D341Med (cell line): ENCODE data around the gene SNAPIN.
A peak's percentile ranks its signal among the peaks of the same experiment; 100 is the strongest.
"Not testable (repeated sequence)": the region's sequence is repeated elsewhere in the genome, so short reads cannot be mapped to it uniquely, and the experiment has no call there.

Source experiments
- DNase-seq: peaks from one replicate; pipeline ENCODE4 v3.0.0; 2012; ENCODE audit warnings: low spot score

Gene SNAPIN

DNA sequence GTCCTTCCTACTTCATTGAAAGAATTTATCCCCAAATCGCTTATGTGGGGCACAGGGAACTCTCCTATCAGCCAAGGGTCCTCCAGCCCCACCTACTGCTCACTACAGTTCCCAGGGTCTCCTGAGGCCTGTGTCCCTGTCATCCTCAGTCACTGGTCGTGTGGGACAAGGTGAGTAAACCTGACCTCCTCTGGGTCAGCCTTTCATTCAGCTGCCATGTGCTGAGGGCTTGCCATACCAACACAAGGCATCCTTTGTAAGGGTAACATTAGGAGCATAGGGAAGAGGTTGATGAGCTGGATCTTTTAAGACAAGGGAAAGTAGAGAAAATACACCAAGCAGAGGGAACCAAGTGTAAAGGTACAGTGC lies 11.2 kb upstream of the SNAPIN start:
- DNase-seq, result no peak

DNA sequence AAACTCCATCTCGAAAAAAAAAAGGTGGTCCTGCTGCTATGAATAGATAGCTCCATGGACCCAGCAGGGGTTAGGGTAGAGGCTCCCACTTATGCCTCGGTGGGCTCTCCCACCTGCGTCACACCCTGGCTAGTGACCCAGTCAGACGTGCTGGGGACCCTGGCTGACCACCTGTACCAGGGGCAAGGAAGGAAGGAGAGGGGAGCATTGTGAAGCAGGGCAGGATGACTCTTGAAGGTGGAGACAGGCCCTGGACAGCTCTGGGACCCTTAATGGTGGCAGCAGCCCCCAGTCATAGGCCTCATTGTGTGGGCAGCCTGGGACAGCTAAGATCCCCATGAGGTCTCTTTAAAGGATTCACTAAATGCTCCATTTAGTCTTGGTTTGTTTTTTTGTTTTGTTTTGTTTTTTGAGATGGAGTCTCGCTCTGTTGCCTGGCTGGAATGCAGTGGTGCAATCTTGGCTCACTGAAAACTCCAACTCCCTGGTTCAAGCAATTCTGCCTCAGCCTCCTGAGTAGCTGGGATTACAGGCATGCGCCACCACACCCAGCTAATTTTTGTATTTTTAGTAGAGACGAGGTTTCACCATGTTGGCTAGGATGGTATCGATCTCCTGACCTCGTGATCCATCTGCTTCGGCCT lies 10.4 kb upstream of the SNAPIN start:
- DNase-seq, result no peak

DNA sequence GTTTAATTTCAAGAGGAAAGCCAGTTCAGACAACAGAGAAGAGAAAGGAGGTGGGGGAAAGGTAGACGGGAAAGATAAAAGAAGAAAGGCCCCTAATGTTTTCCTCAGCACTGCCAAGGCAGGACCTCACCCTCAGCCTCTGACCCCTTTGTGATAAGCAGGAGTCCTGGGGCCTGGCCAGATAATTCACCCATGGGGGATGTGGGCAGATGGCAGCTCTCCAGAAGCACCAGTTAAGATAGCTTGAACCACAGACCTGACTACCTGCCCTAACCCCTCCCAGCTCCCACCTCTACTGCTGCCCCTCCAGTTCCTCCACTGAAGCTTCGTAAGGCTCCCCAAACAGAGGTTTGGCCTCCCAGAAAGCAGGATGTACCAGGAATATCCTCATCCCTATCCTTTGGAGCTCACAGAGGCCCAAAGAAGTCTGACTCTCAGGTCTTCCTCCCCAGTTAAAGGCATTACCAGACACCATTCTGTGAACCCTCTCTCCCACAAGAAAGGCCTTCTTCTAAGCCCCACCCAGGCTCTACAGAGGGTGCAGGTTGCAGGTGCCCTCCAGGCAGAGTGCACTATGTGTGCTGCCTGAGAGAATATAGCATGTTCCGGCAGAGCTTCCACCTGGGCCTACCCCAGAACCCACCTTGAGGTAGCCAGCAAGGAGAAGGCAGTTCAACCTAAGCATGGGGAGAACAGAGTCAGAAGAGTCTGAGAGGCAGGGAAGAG lies 9.2 kb upstream of the SNAPIN start:
- DNase-seq, result no peak

DNA sequence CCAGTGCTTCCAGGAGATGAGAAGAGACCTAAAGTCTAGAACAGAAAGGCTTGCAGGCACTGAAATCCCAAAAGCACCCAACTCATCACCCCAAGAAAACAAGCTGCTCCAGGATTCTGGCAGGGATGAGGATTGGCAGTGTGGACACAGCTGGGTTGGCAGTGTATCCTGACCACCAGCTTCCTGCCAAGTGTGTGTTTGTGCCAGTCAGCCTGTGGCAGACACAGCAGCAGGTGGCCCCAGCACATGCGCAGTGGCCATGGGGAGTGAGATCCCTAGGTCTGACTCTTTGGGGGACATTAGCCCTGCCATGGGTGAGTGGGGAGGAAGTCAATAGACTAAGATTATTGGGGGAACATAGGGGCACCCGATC lies 8.7 kb upstream of the SNAPIN start:
- no peak for DNase-seq

DNA sequence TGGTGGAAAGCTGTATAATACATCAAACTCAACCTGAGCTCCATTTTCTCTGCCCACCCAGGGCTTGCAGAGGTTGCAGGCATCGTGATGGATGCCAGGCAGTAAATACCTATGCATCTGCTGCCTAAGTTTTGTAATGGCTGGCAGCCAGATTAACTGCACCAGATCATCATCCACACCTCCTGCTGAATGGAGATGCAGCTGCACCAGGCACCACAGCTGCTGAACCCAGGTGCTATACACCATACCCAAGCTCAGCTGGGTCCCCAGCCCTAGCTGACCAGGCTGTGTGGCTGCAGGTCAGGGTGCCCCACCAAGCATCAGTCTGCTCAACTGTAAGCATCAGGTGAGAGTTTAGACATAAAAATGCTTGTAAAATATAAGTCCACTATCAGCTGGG lies 6.7 kb upstream of the SNAPIN start:
- DNase-seq, result no peak

DNA sequence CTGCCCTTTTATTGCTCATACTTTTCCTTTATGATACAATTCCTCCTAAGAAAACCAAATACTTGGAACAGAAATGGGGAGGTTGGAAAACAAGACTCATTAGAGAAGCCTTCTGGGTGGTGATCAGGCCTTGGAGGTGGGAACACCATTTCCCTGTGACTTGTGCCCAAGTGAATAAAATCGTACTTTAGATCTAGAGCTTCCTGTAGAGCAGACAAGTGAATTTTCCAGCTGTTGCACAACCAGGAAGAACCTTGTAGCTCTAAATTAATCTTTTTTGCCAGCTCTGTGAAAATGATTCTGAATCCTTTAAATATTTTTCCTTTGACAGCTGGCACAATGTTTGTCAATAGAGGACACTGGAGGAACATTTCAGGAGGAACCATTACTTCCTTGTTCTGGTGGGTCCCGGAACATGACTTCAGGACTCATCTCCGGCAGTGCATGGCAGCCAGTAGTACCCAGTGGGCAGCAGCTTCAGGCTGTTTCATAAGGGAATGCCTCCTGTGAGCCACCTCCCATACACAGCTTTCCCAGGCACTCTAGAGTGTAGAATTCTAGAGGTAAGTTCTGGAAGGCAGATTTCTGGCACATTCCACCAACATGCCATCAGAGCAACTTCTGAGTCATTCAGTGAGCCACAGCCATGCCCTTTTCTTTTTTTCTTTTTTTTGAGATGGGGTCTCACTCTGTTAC lies 5.5 kb upstream of the SNAPIN start:
- DNase-seq, result no peak

DNA sequence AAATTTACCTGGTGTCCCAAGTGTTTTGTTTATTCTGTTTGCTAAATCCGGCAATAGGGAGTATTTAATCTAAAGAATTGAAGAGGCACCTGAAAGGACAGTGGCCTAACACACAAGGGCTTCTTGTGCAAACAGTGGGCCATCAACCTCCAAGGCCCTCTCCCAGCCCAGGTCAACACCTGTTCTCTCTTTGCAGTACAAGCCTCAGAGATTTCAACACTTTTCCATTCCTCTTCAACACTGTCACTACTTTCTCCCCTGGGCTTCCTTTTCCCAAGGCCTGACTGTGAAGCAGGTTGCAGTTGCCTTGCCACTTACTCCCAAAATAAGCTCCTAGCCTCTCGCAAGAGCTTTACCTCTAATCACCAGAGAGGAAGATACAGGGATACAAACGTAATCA lies 3.2 kb upstream of the SNAPIN start:
- no peak for DNase-seq

DNA sequence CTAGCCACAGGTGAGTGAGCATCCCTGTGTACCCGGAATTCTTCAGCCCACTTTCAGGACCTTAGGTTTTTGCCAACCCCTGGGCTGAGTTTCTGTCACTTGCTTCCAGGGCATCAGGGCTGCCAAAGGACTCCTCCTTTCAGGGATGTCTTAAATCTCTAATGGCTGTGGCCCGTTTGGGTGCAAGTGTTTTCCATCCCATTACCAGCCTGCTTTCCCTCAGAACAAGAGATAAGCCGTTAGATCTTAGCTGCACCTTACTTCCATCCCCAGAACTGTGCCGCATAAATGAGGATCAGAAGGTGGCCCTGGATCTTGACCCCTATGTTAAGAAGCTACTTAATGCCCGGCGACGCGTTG lies 652 bp downstream of the SNAPIN start:
- DNase-seq, result no peak

DNA sequence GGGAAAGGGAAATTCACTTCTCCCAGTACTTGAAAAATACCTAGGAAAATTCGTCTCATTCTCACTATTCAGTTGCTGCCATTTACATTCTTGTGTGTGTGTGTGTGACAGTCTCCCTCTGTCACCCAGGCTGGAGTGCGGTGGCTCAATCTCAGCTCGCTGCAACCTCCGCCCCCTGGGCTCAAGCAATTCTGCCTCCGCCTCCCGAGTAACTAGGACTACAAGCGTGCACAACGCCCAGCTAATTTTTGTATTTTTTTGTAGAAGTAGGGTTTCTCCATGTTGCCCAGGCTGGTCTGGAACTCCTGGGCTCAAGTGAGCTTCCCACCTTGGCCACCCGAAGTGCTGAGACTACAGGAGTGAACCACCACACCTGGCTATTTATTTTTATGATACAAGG lies 1.2 kb downstream of the SNAPIN start:
- no peak for DNase-seq

DNA sequence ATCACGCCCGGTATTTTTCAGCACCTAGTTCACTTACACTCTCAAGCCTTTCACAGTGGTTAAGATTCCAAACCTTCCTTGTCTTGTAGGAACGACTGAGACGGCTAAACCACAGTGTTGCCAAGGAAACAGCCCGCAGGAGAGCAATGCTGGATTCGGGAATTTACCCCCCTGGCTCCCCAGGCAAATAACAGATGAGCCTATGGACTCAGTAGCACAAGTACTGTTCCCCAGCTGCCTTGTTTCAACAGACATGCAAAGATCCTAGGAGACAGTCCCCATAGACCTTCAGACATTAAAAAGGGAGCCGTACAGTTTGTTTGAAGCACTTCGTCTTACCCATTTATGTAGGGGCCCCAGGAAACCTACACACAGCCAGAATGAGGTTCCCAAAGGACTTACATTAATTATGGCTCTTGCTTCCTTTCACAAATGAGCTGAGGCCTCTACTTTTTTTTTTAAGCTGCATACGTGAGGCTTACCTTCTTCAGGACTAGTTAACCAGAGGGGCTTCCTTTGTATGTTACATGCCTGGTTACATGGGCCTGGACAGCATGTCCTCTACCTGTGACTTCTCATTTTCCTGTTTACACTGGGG lies 2.7 kb downstream of the SNAPIN start:
- no peak for DNase-seq

DNA sequence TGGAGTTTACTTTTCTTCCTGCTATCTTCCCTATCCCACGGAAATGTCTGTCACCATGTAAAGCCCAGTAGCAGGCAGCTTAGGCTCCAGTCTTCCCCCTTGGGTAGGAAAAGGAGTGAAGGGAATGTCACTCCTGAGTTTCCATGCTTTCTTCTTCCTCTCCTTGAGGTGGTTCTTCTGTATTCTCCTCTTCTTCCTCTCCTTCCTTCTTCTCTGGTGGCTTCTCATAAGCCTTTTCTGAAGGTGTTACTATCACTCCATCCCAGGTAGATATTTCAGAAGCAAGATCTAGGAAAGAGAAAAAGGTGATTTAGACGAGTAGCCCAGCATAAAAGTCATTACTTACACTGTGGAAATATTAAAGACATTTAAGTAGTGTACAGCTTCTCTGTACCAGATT lies 3.8 kb downstream of the SNAPIN start:
- DNase-seq, result no peak

DNA sequence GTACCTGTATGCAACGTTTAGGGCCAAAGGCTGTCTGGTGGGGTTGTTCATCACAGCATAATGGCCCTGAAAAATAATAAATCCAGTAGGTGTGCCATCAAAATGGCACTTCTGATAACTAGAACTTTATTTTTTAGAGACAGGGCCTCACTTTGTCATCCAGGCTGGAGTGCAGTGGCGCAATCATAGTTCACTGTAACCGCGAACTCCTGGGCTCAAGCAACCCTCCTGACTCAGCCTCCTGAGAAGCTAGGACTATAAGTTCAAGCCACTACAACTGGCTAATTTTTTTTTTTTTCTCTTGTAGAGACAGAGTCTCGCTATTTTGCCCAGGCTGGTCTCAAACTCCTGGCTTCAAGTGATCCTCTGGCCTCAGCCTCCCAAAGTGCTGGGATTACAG lies 4.7 kb downstream of the SNAPIN start:
- no peak for DNase-seq

DNA sequence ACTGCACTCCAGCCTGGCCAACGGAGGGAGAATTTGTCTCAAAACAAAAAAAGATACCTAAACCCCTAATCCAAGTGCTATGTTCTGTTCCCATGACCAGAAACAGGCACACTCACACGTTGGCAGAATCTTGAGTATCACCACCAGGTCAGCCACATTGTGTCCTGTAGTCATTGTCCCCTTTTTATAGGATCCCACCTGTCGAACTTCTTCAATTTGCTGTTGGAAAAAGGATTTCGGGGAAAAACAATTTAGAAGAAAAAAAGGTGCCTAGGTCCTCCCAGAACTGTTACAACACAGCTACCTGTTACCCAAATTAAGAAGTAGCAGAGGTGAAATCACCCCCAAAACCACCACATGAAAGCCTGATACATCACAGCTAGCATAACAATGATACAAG lies 8.9 kb downstream of the SNAPIN start:
- no peak for DNase-seq

DNA sequence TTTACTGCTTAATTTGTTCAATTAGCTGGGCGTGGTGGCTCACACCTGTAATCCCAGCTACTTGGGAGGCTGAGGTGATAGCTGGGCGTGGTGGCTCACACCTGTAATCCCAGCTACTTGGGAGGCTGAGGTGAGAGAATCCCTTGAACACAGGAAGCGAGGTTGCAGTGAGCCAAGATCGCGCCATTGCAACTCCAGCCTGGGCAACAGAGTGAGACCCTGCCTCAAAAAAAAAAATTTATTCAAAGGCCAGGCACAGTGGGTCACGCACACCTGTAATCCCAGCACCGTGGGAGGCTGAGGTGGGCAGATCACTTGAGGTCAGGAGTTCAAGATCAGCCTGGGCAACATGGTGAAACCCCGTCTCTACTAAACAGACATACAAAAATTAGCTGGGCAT lies 10.2 kb downstream of the SNAPIN start:
- not testable (repeated sequence) for DNase-seq

DNA sequence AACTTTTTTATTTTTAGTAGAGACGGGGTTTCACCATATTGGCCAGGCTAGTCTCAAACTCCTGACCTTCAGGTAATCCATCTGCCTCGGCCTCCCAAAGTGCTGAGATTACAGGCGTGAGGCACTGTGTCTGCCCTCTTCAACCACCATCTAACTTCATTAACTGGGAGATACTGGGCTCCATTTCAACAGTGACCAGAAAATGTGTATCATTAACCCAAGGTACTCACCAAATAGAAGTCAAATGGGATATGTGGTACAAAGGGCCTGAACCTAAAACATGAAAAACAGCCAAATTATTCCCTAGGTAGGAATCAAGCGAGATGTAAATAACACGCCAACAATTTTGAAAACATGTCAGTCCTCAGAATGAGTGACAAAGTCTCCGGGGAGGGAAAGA lies 11.1 kb downstream of the SNAPIN start:
- no peak for DNase-seq

DNA sequence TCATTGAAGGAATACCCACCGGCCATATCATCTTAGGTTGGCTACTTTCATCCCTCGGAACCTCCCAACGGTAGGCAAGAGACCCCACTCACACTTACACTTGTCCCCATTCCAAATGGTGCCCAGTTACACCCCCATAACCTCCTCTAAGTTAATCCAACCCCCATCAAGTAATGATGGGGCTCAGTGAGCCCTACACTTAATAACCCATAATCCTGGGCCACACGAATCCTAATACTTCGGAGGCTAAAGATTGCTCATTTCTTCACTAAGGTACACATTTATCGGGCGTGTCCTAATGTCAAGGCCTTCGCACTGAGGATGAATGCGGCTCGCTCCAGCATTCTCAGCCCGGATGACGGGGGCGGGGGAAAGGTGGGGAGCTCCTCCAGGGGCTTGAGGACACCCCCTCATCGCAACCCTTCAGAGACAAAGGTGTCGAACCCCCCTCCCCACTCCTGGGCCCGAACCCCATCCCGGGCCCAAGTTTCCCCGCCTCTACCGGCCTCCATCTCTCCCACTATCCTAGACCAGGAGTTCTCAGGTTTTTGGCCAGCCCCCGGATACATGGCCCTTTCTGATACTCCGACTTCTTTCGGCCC lies 11.9 kb downstream of the SNAPIN start:
- peak; percentile 15 for DNase-seq

DNA sequence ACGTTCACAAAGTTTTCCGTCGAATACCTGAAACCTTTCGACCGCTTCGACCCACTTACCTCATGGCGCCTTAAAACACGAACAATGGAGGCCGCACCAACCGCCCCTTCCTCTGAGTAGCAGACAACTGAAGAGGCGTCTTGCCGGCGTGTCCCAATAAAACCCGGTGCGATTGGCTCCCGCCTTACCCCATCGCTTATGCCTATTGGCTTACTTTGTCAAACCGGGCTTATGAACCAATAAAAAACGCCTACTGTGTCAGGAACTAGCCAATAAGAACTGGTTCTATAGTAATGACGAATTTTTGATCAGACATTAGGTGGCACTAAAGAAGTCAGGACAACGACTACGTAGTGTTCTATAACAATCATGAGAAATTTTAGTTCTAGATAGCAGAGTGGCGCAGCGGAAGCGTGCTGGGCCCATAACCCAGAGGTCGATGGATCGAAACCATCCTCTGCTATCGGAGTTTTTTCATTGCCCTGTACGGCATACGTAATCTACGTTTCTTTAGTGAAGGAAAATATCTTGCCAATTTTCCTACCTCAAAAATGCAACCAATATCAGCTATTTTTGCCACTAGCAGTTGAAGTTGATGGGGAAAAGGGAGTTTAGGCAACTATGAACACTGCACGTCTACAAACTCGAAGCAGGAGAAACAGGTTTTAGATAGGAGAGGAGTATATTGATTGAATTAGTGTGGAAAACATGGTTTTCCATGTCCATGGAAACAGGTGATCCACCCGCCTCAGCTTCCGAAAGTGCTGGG lies 12.5 kb downstream of the SNAPIN start, which contains the start of gene ILF2:
Gene ILF2, minus strand, starts transcription at position 135 of the 769 bp plus-strand sequence. Its CDS starts 71 bp downstream, at position 64.
- peak; percentile 98 for DNase-seq

DNA sequence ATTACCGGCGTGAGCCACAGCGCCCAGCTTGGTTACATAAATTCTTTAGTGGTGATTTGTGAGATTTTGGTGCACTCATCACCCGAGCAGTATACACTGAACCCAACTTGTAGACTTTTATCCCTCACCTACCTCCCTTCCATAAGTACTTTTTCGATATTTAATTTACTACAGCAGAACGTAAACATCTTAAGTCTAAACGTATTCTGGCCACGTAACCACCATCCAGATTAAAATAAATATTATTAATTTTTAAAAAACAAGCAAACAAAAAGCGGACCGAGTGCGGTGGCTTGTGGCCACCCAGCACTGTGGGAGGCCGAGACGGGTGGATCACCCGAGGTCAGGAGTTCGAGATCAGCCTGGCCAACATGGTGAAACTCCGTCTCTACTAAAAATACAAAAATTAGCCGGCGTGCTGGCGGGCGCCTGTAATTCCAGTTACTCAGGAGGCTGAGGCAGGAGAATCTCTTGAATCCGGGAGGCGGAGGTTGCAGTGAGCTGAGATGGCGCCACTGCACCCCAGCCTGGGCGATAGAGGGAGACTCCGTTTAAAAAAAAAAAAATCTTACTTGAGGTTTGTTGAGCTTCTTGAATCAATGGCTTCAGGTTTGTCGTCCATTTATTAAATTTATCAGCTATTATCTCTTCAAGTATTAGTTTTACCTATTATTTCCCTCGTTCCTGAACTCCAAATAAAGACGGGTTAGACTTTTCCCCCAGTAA lies 13.3 kb downstream of the SNAPIN start:
- DNase-seq, result peak; percentile 27

DNA sequence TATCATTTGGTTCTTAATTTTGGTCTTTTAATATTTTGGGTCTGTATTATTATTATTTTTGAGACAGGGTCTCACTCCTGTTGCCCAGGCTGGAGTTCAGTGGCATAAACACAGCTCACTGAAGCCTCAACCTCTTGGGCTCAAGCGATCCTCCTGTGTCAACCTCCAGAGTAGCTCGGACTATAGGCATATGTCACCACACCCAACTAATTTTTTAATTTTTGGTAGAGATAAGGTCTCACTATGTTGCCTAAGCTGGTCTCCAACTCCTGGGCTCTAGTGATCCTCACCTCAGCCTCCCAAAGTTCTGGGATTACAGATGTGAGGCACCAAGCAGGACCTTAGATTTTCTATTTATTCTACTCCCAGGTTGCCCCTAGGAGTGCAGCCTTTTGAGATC lies 15.0 kb downstream of the SNAPIN start:
- no peak for DNase-seq

DNA sequence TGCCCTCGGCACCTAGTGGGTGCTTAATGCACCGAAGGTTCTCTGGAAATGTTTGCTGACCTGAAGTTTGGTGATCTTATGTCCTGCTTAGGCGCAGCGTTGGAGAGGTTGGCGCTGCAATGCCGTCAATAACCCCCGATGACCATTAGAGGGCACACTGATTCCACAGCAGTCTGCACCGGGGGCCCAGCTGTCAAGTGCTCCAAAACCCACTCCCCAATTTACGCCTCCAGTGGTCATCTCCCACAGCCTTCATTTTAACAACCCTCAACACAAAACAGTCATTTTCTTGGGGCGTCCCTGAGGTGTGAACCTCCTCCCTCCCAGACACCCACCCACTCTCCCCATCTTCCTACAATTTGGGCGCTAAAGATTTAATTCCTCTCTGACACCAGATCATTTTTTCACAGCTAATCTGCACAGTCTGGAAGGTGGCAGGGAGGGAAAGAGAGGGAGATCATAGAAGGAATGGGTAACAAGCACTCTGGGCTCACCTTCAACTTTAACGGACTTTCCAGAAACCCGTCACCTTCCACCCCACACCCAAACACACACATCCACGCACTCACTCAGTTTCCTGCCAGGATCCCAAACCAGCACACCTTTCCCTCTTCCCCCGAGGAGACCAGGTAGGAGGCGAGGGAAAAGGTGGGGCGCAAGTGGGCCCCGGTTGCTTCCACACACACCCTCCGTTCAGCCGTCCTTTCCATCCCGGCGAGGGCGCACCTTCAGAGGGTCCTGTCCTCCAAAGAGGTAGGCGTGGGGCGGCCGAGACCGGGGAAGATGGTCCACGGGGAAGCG lies 19.4 kb downstream of the SNAPIN start:
- peak; percentile 86 for DNase-seq
